Large intestine (tissue), 3 donors: Measurements from ENCODE around the gene CMIP. TPM values are rescaled to one million over a fixed set of nuclear protein-coding genes. Genes with fewer than 3 reads are reported as not detected.
A peak's percentile ranks its signal among the peaks of the same experiment; 100 is the strongest.

Experiments
- DNase-seq, 2 donors: peaks; one replicate each; pipeline versions ENCODE4 v3.0.0 to v3.0.0-alpha.2; 2013
- H3K27ac ChIP-seq: one replicate; pipeline ENCODE4 v1.5.1; 2013; ENCODE audit warnings: low read length
- H3K27me3 ChIP-seq: 2 replicates; pipeline ENCODE4 v1.6.1; 2013; ENCODE audit warnings: low read length; ENCODE audit not compliant: control insufficient read depth, insufficient read depth
- H3K36me3 ChIP-seq: 2 replicates; pipeline ENCODE4 v1.6.1; 2013; ENCODE audit warnings: low read length; ENCODE audit not compliant: control insufficient read depth, insufficient read depth
- H3K4me1 ChIP-seq: one replicate; pipeline ENCODE4 v1.6.1; 2013; ENCODE audit warnings: low read length; ENCODE audit not compliant: control insufficient read depth, insufficient read depth
- H3K4me3 ChIP-seq: one replicate; pipeline ENCODE4 v1.5.1; 2013; ENCODE audit warnings: low read length
- H3K9me3 ChIP-seq: one replicate; pipeline ENCODE4 v1.6.1; 2013; ENCODE audit warnings: mild to moderate bottlenecking, low read depth, low read length, moderate library complexity; ENCODE audit not compliant: control insufficient read depth
- WGBS: methylation state at CpG from one replicate; pipeline ENCODE4 v1.1.5; 2013; ENCODE audit warnings: low lambda C conversion rate; ENCODE audit not compliant: insufficient coverage; 5-methylcytosine and 5-hydroxymethylcytosine counted together
- polyA plus RNA-seq: library from polyadenylated mRNA; unstranded; fragments of 120-200 nt; gene quantifications from one replicate; pipeline ENCODE4 v1.2.1, GENCODE V29; 2013

Gene CMIP
- polyA plus RNA-seq, 1 donor = 64.5 TPM

DNA sequence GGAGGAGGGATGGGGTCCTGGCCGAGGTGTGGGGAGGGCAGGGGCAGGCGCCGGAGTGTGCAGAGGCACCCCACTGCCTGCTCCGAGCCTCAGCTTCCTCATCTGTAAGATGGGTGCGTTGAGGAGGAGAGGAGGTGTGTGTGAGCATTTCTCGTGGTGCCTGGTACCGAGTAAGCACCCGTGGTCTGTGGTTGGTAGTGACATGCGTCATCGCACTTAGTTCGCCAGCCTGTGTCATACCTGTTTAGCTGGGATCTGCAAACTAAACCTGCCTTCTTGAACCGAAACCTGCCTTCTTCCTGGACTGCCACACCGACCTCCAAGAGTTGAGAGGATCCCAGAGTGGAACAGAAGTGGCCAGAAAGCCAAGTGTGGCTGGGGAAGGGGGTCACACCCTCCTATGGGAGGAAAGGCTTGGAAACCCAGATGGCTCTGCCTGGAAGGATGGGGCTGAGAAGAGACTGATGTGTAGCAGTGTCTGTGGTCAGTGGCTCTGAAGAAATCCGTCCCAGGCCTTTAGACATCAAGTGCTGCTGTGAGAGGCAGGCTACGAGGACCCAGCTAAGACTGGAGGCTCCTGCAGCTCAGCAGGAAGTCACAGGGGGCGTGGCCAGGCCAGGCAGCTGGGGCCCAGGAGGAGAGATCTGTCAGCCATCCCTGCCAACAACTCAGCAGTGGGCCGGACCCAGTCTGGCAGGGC lies 171.9 kb downstream of the CMIP start:
- H3K4me1 ChIP-seq = no peaks in the 10 kb centered on the region
- WGBS = no CpG with 5 or more reads among the region's 17 CpGs
- H3K27ac ChIP-seq = peak overlapping the region; percentile 18
- H3K9me3 ChIP-seq = peaks cover 3% of the 10 kb centered on the region
- peak in 1 of 2 donors; percentile 52 for DNase-seq
- no peaks in the 10 kb centered on the region for H3K27me3 ChIP-seq
- H3K36me3 ChIP-seq = peaks cover 57% of the 10 kb centered on the region
- no peak overlapping the region for H3K4me3 ChIP-seq

- H3K27ac ChIP-seq = no peak overlapping the region
- H3K4me1 ChIP-seq = no peaks in the 10 kb centered on the region
- no peak overlapping the region for H3K4me3 ChIP-seq
- H3K27me3 ChIP-seq = no peaks in the 10 kb centered on the region
- WGBS = no CpG with 5 or more reads among the region's 8 CpGs
- H3K9me3 ChIP-seq = peaks cover 3% of the 10 kb centered on the region
- no peak for DNase-seq
- peaks cover 57% of the 10 kb centered on the region for H3K36me3 ChIP-seq
These were observed 172.4 kb downstream of the CMIP start for GRCh38 chr16:81617021-81617346.

- peak overlapping the region; percentile 6 for H3K27ac ChIP-seq
- no peak overlapping the region for H3K4me3 ChIP-seq
- peaks cover 3% of the 10 kb centered on the region for H3K9me3 ChIP-seq
- WGBS = no CpG with 5 or more reads among the region's 6 CpGs
- peaks cover 57% of the 10 kb centered on the region for H3K36me3 ChIP-seq
- DNase-seq = no peak
- H3K27me3 ChIP-seq = no peaks in the 10 kb centered on the region
- no peaks in the 10 kb centered on the region for H3K4me1 ChIP-seq
These were observed 173.6 kb downstream of the CMIP start for GRCh38 chr16:81618187-81618586.

- WGBS = no CpG with 5 or more reads among the region's 11 CpGs
- Histone ChIP-seq H3K4me1 (no peaks in the 10 kb centered on the region), H3K9me3 (peaks cover 3% of the 10 kb centered on the region), H3K27me3 (no peaks in the 10 kb centered on the region), H3K27ac (peak overlapping the region; percentile 6), H3K4me3 (no peak overlapping the region), H3K36me3 (peaks cover 55% of the 10 kb centered on the region)
- DNase-seq = peak in 1 of 2 donors; percentile 39
These were observed 174.1 kb downstream of the CMIP start for GRCh38 chr16:81618661-81619060.

GRCh38 chr16:81620029-81620428 lies 175.4 kb downstream of the CMIP start:
- Histone ChIP-seq H3K36me3 (peaks cover 54% of the 10 kb centered on the region), H3K4me3 (no peak overlapping the region), H3K4me1 (no peaks in the 10 kb centered on the region), H3K9me3 (peaks cover 3% of the 10 kb centered on the region), H3K27ac (no peak overlapping the region), H3K27me3 (no peaks in the 10 kb centered on the region)
- no CpG with 5 or more reads among the region's 4 CpGs for WGBS
- DNase-seq = no peak

DNA sequence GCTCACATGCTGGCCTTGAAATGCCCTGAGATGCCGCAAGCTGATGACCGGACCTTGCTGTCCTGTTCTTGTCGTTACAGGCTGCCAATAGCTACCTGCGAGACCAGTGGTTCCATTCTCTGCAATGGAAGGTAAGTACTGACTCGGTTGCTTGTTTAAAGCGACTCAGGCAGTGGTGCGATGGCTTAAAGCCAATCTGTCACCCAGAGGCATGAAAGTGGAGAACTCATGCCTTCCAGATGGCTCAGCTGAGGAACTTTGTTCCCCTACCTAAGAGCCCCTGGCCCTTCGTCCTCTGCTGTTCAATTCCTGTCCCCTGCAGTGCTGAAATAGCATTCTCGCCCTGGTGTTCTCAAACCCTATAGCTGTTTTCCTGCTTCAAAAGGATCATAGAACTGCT lies 176.2 kb downstream of the CMIP start:
- no peak overlapping the region for H3K4me3 ChIP-seq
- no peaks in the 10 kb centered on the region for H3K27me3 ChIP-seq
- 100% methylated on average over 1 of the region's 9 CpGs for WGBS
- H3K36me3 ChIP-seq = peaks cover 59% of the 10 kb centered on the region
- no peak overlapping the region for H3K27ac ChIP-seq
- DNase-seq = no peak
- H3K9me3 ChIP-seq = peaks cover 3% of the 10 kb centered on the region
- H3K4me1 ChIP-seq = no peaks in the 10 kb centered on the region

GRCh38 chr16:81621496-81621895 lies 176.9 kb downstream of the CMIP start:
- no peak overlapping the region for H3K4me3 ChIP-seq
- H3K27ac ChIP-seq = no peak overlapping the region
- no peak for DNase-seq
- peaks cover 3% of the 10 kb centered on the region for H3K9me3 ChIP-seq
- peaks cover 58% of the 10 kb centered on the region for H3K36me3 ChIP-seq
- H3K27me3 ChIP-seq = no peaks in the 10 kb centered on the region
- no CpG with 5 or more reads among the region's 8 CpGs for WGBS
- H3K4me1 ChIP-seq = peaks cover 4% of the 10 kb centered on the region

- Histone ChIP-seq H3K4me3 (no peak overlapping the region), H3K4me1 (peaks cover 4% of the 10 kb centered on the region), H3K36me3 (peaks cover 43% of the 10 kb centered on the region), H3K27ac (no peak overlapping the region), H3K27me3 (no peaks in the 10 kb centered on the region), H3K9me3 (no peaks in the 10 kb centered on the region)
- peak in 1 of 2 donors; percentile 37 for DNase-seq
- WGBS = 100% methylated on average over 1 of the region's 5 CpGs
These were observed 178.9 kb downstream of the CMIP start for GRCh38 chr16:81623365-81624102.

- no peak for DNase-seq
- H3K9me3 ChIP-seq = no peaks in the 10 kb centered on the region
- H3K27me3 ChIP-seq = no peaks in the 10 kb centered on the region
- WGBS = no CpG with 5 or more reads among the region's 6 CpGs
- no peak overlapping the region for H3K4me3 ChIP-seq
- H3K36me3 ChIP-seq = peaks cover 40% of the 10 kb centered on the region
- H3K4me1 ChIP-seq = peaks cover 4% of the 10 kb centered on the region
- H3K27ac ChIP-seq = no peak overlapping the region
These were observed 179.8 kb downstream of the CMIP start for GRCh38 chr16:81624403-81624759.

DNA sequence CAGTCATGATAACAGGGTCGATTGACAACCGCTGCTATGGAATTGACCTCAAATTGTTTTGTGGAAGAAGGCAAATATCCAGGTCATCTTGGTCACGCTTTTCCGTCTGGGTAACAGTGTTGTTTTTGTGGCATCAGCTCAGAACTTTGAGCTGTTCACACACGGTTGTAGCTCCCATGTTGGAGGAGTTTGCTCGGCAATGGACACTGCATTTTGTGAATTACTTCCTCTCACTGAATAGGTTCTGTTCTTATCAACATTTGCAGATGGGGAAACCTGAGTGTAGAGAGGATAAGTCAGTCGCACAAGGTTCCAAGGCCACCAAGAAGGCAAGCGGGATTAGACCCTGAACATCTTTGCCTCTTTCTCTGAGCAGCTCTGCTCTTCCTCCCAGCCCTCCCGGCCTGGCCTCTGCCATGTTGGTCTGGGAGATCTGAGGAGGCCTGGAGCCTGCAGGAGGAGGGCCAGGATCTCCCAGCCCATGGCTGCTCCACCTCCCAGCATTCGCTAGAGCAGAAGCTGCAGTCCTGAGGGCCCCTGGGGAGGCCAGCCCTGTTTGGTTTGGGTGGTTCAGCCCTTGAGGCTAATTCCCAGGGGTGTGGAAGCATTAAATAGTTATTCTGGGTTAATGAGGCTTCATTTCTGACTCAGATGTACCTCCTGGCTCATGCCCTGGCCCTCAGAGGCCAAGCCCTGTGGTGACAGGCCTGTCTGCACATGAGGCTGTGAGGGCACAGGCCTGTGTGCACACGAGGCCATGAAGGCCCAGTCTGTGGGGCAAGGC lies 180.3 kb downstream of the CMIP start:
- WGBS = 63% methylated on average over 2 of the region's 11 CpGs
- H3K27me3 ChIP-seq = no peaks in the 10 kb centered on the region
- no peak overlapping the region for H3K4me3 ChIP-seq
- peaks cover 4% of the 10 kb centered on the region for H3K4me1 ChIP-seq
- no peak for DNase-seq
- H3K36me3 ChIP-seq = peaks cover 39% of the 10 kb centered on the region
- no peak overlapping the region for H3K27ac ChIP-seq
- H3K9me3 ChIP-seq = no peaks in the 10 kb centered on the region
